Right cardiac atrium (tissue), 5 donors: Measurements from ENCODE around the gene FALEC. TPM values are rescaled to one million over a fixed set of nuclear protein-coding genes. Genes with fewer than 3 reads are reported as not detected.
"Not testable (repeated sequence)": the region's sequence is repeated elsewhere in the genome, so short reads cannot be mapped to it uniquely, and the experiment has no call there.

Experiments
- ATAC-seq, 2 donors: fragments of 200-7000 bp; cut with Tn5 transposase; one replicate each; pipeline versions ENCODE4 v1.8.0 to v1.9.1; 2020; ENCODE audit warnings: moderate library complexity in 2 of 2, mild to moderate bottlenecking in 1 of 2
- DNase-seq, 3 donors: peaks; one replicate each; pipeline ENCODE4 v3.0.0-alpha.2; 2020
- H3K27ac ChIP-seq: one replicate; pipeline ENCODE4 v1.5.1; 2013; ENCODE audit warnings: mild to moderate bottlenecking, low read length, control low read depth, moderate library complexity
- H3K27me3 ChIP-seq: one replicate; pipeline ENCODE4 v1.6.1; 2013; ENCODE audit not compliant: control insufficient read depth, insufficient read depth
- H3K4me1 ChIP-seq: one replicate; pipeline ENCODE4 v1.6.1; 2013; ENCODE audit warnings: low read length; ENCODE audit not compliant: control insufficient read depth, insufficient read depth
- H3K4me3 ChIP-seq: one replicate; pipeline ENCODE4 v1.5.1; 2013; ENCODE audit warnings: low read length, control low read depth
- H3K9me3 ChIP-seq: one replicate; pipeline ENCODE4 v1.6.1; 2013; ENCODE audit warnings: low read length; ENCODE audit not compliant: control insufficient read depth
- WGBS: extraction: QIAGEN DNeasy Blood & Tissue Kit; methylation state at CpG from one replicate; pipeline ENCODE4 v1.1.7; 2013; 5-methylcytosine and 5-hydroxymethylcytosine counted together
- intact Hi-C, 4 donors: fragments of 100-400 bp; cut with DNase I; formaldehyde crosslinking; loops; one replicate each; pipeline versions ENCODE4 v1.11.0 to v1.14.0; 2022 to 2023
- polyA plus RNA-seq: library from polyadenylated mRNA; stranded (reverse); fragments of 200-250 nt; gene quantifications from one replicate; pipeline ENCODE4 v1.2.3, GENCODE V29; 2013
- total RNA-seq, 4 donors: library from RNA; stranded (reverse); fragmentation: NEBNext Ultra II Directional; extraction: Animal tissue kit (Norgen Biotek cat#: 25700); gene quantifications; one replicate each; pipeline ENCODE4 v1.2.1, GENCODE V29; 2021
- donor health status: healthy with polysubstance abuse.
- donor health status: DM: no; HTN: yes; CAD: no.
- donor health status: DM: no; HTN: no; CAD: no.
- donor health status: DM: no; HTN: yes; CAD: no; lungs with severe emphysema.
- donor health status: DM: yes; HTN: yes; CAD: no.

The FALEC gene
- total and polyA plus RNA-seq, 5 donors, result 0.60 to 0.70 TPM; not detected in 3

DNA sequence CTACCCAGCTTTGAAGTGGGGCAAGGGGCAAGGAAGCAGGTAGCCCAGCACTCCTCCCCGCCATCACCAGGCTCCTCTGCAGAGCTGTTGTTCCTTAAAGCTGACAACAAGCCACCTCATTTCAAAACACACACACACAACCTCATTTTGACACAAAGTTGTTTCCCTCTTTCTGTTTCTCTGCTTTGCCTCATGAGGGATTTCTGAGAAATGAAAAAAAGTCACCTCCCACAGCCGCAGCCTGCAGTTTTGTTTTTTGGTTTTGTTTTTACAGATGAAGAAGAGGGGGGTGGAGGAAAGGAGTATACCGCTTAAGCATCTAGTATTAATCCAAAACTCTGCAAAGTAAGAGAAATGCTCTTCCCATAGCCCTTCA is 51.8 kb downstream of the FALEC start:
- Histone ChIP-seq H3K27me3 (no peaks in the 10 kb centered on the region), H3K4me1 (peaks cover 37% of the 10 kb centered on the region), H3K27ac (peak overlapping the region; percentile 93), H3K9me3 (no peaks in the 10 kb centered on the region), H3K4me3 (peak overlapping the region; percentile 24)
- WGBS, result 26% methylated on average over 3 of the region's 3 CpGs
- ATAC-seq, result peak in 1 of 2 donors; percentile 2
- intact Hi-C loops, result loop anchor here in 1 of 4 donors (10.0 kb wide), 1 partner anchor 57 kb away; the partner anchor contains the start of gene ENSA
- peak in 1 of 3 donors; percentile 57 for DNase-seq

DNA sequence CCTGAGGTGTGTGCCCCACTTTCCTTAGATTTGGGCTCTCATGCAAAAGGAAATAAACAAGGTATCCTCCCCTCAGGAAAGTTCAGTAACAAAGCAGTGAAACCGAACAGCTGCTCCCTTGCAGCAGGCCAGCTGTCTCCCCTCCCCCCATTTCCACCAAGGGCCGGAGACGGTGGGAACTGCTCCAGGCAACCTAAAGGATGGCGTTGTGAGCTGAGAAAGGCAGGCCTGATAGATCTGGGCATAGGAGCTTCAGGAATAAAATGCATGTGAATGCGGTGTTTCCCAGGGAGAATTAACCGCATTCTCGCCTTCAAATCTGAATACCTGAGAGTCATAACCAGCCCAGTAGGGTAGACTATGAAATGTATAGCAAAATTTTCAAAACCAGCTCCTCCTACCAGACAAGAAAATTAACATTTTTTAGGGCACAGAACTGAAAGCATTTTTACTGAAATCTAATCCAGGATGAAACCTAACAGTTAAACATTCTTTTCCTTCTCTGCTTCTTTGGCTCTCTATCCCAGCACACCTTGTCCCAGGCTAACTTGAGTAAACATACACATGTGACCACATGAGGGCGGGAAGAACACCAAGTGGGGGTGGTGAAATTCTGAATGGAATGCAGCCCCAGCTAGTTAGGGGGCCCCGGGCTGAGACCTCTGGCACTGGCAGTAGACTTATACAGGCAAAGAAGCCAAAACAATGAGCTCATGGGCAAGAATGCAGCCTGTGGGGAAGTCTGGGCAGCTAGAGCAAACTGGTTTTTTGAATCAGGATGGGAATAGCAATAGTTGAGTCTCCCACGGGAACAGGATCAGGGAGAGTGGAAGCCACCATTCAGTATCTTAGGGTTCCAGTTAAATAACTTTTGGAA is 52.4 kb downstream of the FALEC start:
- H3K9me3 ChIP-seq, result no peaks in the 10 kb centered on the region
- peak overlapping the region; percentile 93 for H3K27ac ChIP-seq
- no peaks in the 10 kb centered on the region for H3K27me3 ChIP-seq
- ATAC-seq (peak; percentile 66 to 80), DNase-seq (peak; percentile 76 to 92 (median 85))
- 3% methylated on average over 10 of the region's 10 CpGs for WGBS
- peaks cover 32% of the 10 kb centered on the region for H3K4me1 ChIP-seq
- H3K4me3 ChIP-seq, result peak overlapping the region; percentile 24
- intact Hi-C loops, result loop anchor here in 1 of 4 donors (10.0 kb wide), 1 partner anchor 57 kb away; the partner anchor contains the start of gene ENSA

- intact Hi-C loops, result loop anchor here in 1 of 4 donors (10.0 kb wide), 1 partner anchor 56 kb away; the partner anchor contains the start of gene ENSA
- H3K27ac ChIP-seq, result peak overlapping the region; percentile 93
Measured at GRCh38 chr1:150568594-150568966, 53.0 kb downstream of the FALEC start.

GRCh38 chr1:150572918-150573647 is 57.5 kb downstream of the FALEC start:
- H3K27me3 ChIP-seq, result no peaks in the 10 kb centered on the region
- 38% methylated on average over 4 of the region's 4 CpGs for WGBS
- peaks cover 26% of the 10 kb centered on the region for H3K4me1 ChIP-seq
- intact Hi-C loops, result loop anchor here in 1 of 4 donors (5.0 kb wide), 1 partner anchor 39 kb away; no protein-coding TSS in a partner anchor
- H3K27ac ChIP-seq, result peak overlapping the region; percentile 48
- ATAC-seq (no peak), DNase-seq (no peak)
- no peak overlapping the region for H3K4me3 ChIP-seq
- no peaks in the 10 kb centered on the region for H3K9me3 ChIP-seq

More at GRCh38 chr1:150568594-150568966, 53.0 kb downstream of the FALEC start:
- Histone ChIP-seq H3K4me3 (no peak overlapping the region), H3K9me3 (no peaks in the 10 kb centered on the region), H3K4me1 (peaks cover 30% of the 10 kb centered on the region), H3K27me3 (no peaks in the 10 kb centered on the region)
- no peak for DNase-seq
- peak in 1 of 2 donors; percentile 6 for ATAC-seq

GRCh38 chr1:150573648-150574071 is 58.1 kb downstream of the FALEC start:
- 80% methylated on average over 13 of the region's 13 CpGs for WGBS
- H3K4me3 ChIP-seq, ATAC-seq, H3K27me3 ChIP-seq, DNase-seq, H3K9me3 ChIP-seq: not testable (repeated sequence)
- intact Hi-C loops, result loop anchor here in 1 of 4 donors (5.0 kb wide), 1 partner anchor 39 kb away; no protein-coding TSS in a partner anchor
- Histone ChIP-seq H3K4me1 (peaks cover 21% of the 10 kb centered on the region), H3K27ac (peak overlapping the region; percentile 48)

DNA sequence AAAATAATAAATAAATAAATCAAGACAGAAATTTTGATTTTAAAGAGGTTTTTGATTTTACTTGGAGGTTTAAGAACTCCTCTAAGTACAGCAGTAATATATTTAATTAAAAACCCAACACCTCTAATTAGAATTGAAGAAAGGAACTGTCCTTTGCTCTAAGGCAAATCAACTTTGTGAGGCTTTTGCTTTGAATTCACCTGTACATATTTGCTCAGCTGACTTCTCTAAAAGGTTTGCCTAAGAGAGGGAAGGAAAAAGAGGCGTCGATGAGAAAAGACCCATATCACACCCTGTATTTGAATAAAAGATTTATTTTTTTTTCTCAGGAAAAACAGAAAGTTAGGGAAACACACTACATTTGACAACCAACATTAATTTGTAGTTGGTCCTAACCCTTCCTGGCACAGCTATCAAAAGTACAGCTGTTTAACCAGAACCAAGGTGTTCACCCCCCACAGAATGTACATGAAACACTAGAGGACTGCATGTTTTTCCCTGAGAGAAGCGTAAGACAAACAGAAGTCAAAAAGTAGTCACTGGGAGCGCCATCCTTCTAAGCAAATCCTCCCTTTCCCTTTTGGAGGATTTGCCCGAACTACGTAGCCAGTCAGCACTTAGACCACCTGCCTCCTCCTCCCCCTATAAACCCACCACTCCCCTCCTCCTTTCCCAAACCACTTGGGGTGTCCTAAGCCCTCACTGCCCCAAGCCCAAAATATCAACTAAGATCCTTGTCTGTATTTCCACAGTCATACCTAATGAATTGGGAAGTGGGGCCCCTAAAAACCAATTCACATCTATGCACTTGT is 58.9 kb downstream of the FALEC start:
- DNase-seq (no peak), ATAC-seq (no peak)
- intact Hi-C loops, result loop anchor here in 3 of 4 donors (5.0 kb wide), 2 partner anchors 38 to 48 kb away; no protein-coding TSS in a partner anchor
- Histone ChIP-seq H3K4me3 (peak overlapping the region; percentile 99), H3K9me3 (no peaks in the 10 kb centered on the region), H3K27ac (peak overlapping the region; percentile 92), H3K4me1 (peaks cover 14% of the 10 kb centered on the region), H3K27me3 (no peaks in the 10 kb centered on the region)
- WGBS, result 48% methylated on average over 6 of the region's 6 CpGs

DNA sequence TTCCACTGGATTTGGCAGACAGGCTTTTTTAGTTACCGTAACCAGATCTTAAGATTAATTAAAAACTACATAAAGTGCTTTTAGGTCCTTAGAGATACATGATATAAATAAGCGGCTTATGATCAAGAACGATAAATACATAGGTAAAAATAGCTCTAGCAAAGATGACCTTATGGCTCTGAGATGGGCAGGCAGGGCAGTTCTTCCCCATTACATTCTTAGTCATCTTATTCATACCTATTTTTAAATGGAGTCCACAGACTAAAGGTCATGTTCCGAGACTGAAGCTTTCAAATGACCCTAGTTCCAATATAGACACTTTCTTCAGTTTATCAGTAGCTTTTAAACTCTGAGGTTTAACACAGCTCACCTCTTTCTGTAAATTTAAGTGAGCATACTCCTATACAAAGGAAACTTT is 59.5 kb downstream of the FALEC start:
- 24% methylated on average over 4 of the region's 4 CpGs for WGBS
- no peaks in the 10 kb centered on the region for H3K9me3 ChIP-seq
- peaks cover 12% of the 10 kb centered on the region for H3K4me1 ChIP-seq
- no peak for ATAC-seq
- H3K4me3 ChIP-seq, result peak overlapping the region; percentile 99
- intact Hi-C loops, result loop anchor here in 2 of 4 donors (5.0 kb wide), 1 partner anchor 47 kb away; no protein-coding TSS in a partner anchor
- no peak for DNase-seq
- H3K27ac ChIP-seq, result no peak overlapping the region
- no peaks in the 10 kb centered on the region for H3K27me3 ChIP-seq

DNA sequence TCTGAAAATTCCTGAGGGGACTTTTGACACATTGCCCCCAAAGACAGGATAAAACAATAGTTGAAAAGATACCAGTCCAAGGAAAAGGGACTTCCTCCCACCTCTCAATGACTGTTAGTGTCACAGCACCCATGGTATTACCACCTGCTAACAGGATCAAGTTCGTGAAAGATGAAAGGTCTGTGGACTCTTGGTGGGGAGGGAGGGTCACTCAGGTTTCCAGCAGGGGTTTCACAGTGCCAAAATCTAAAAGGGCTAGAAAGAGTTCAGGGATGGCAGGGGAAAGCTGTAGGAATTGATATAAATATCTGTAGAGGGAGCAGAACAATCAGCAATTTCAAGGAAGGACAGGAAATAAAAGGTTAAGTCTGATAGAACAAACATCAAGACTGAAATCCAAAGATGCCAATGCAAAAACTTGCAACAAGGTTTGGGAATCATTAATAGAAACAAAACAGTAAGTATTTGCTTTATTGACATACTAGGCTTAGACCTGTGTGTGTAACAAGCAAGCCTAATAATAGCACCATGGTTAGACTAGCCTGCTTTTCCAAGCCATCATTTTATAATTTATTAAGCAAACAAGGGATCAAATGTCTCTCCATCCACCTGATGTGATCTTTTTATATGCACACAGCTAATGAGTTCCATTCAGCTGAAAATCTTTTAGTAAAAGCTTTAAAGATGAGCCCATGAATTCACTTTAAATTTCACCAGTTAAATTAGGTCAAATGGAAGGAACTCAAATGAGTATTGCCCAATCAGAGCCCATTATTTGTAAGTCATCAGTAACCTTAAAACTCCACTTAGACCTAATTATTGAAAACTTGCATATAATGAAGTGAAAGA is 60.2 kb downstream of the FALEC start:
- no peak for DNase-seq
- intact Hi-C loops, result loop anchor here in 2 of 4 donors (5.0 kb wide), 1 partner anchor 47 kb away; no protein-coding TSS in a partner anchor
- peak overlapping the region; percentile 96 for H3K27ac ChIP-seq
- H3K27me3 ChIP-seq, result no peaks in the 10 kb centered on the region
- peaks cover 11% of the 10 kb centered on the region for H3K4me1 ChIP-seq
- H3K4me3 ChIP-seq, result peak overlapping the region; percentile 99
- 3% methylated on average over 1 of the region's 1 CpG for WGBS
- no peaks in the 10 kb centered on the region for H3K9me3 ChIP-seq
- ATAC-seq, result no peak

GRCh38 chr1:150576367-150576711 is 60.8 kb downstream of the FALEC start:
- WGBS, result 4% methylated on average over 4 of the region's 4 CpGs
- DNase-seq (no peak), ATAC-seq (no peak)
- intact Hi-C loops, result loop anchor here in 2 of 4 donors (5.0 kb wide), 1 partner anchor 46 kb away; no protein-coding TSS in a partner anchor
- no peaks in the 10 kb centered on the region for H3K27me3 ChIP-seq
- no peak overlapping the region for H3K27ac ChIP-seq
- H3K4me3 ChIP-seq, result peak overlapping the region; percentile 99
- H3K9me3 ChIP-seq, result no peaks in the 10 kb centered on the region
- H3K4me1 ChIP-seq, result peaks cover 7% of the 10 kb centered on the region
